HCT116 (cell line): ENCODE results near the gene IRS4.

Experiments
- CBX3 ChIP-seq: IDR thresholded peaks from 2 replicates; pipeline ENCODE4 v1.6.1; 2012; ENCODE audit warnings: low read depth
- CTCF ChIP-seq, 3 experiments: fragments of 200-600 bp in 1 of 3; sonication (generic) in 1 of 3; IDR thresholded peaks in 2 of 3; conservative IDR thresholded peaks in 1 of 3; 2 replicates each; pipeline ENCODE4 v1.5.1; 2012 to 2017; ENCODE audit warnings: low read depth in 2 of 3, low read length in 2 of 3, antibody characterized with exemption in 1 of 3, borderline replicate concordance in 1 of 3, control low read depth in 1 of 3, mild to moderate bottlenecking in 1 of 3, mixed read lengths in 1 of 3, mixed run types in 1 of 3, moderate library complexity in 1 of 3; ENCODE audit not compliant: insufficient read depth in 1 of 3
- EZH2 ChIP-seq: fragments of 200-600 bp; sonication (generic); IDR thresholded peaks from 2 replicates; pipeline ENCODE4 v1.6.1; 2017; ENCODE audit warnings: antibody characterized with exemption, mixed run types
- JUND ChIP-seq: IDR thresholded peaks from 2 replicates; pipeline ENCODE4 v1.6.1; 2012
- POLR2A ChIP-seq: IDR thresholded peaks from 2 replicates; pipeline ENCODE4 v1.7.0; 2011; ENCODE audit warnings: borderline replicate concordance; ENCODE audit not compliant: insufficient read depth, insufficient read length; ENCODE audit errors: extremely low read depth
- POLR2AphosphoS5 ChIP-seq: IDR thresholded peaks from 2 replicates; pipeline ENCODE4 v1.6.1; 2011; ENCODE audit warnings: mild to moderate bottlenecking, low read depth, low read length, moderate library complexity
- ZBTB33 ChIP-seq: IDR thresholded peaks from 2 replicates; pipeline ENCODE4 v1.6.1; 2011; ENCODE audit warnings: mild to moderate bottlenecking, low read length, moderate library complexity; ENCODE audit not compliant: insufficient replicate concordance; ENCODE audit errors: extremely low read depth
- ZNF274 ChIP-seq: fragments of 200-500 bp; sonication (Bioruptor generic); IDR thresholded peaks from 2 replicates; pipeline ENCODE4 v1.6.1; 2014; ENCODE audit warnings: mild to moderate bottlenecking, low read depth, low read length, inconsistent platforms

- TF ChIP-seq CTCF (IDR thresholded peaks at IDR 0.05 in 2 of 3, conservative IDR thresholded peaks at IDR 0.05 in 1 of 3; ENCODE audit: borderline replicate concordance in 1 of 3, insufficient read depth in 1 of 3, low read depth in 2 of 3, low read length in 2 of 3) (no peak), POLR2AphosphoS5 (no peak), ZNF274 (no peak), EZH2 (no peak), CBX3 (no peak), JUND (no peak), POLR2A (no peak), ZBTB33 (no peak)
These were observed 31.5 kb downstream of the IRS4 start for GRCh38 chrX:108704839-108705238.
